CD4-positive, alpha-beta T cell treated with Interleukin-12 subunit alpha and Interleukin-12 subunit beta, for 1 hour (primary cell): ENCODE data around the gene TSEN34.
"Not testable (repeated sequence)": the region's sequence is repeated elsewhere in the genome, so short reads cannot be mapped to it uniquely, and the experiment has no call there.

Experiments
- DNase-seq: peaks from one replicate; pipeline ENCODE4 v3.0.0-alpha.2; 2020

Gene TSEN34

GRCh38 chr19:54240372-54241336, 49.5 kb downstream of the TSEN34 start:
- DNase-seq, result not testable (repeated sequence)

GRCh38 chr19:54242234-54242633, 51.1 kb downstream of the TSEN34 start:
- not testable (repeated sequence) for DNase-seq

DNA sequence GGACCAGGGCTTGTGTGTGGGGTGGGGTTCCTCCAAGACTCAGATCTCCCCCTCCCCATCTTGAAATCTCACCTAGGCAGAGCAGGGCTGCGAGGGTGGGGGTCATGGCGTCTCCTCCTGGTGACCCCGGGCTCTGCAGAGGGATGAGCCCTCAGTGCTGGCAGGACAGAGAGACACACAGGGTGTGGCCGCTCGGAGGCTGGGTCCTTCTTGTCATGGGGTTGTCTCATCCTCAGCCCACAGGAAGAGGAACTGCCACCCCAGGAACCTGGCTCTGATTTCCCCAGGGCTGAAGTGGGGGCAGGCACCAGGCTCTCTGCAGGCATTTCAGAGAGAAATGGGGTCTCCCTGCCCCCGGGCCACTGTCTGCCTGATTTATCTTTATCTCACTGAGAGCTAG, 51.5 kb downstream of the TSEN34 start, which contains the start of gene LILRA6:
Gene LILRA6, minus strand, starts transcription at position 145 of the 400 bp plus-strand sequence.
- not testable (repeated sequence) for DNase-seq

- DNase-seq, result not testable (repeated sequence)
Observed at GRCh38 chr19:54243809-54244208, 52.7 kb downstream of the TSEN34 start.
